Progenitor cell of endocrine pancreas (in vitro differentiated cells): ENCODE data around the gene GPRC5D. TPM values are rescaled to one million over a fixed set of nuclear protein-coding genes. Genes with fewer than 3 reads are reported as not detected.

Experiments used
- DNase-seq: peaks from one replicate; pipeline ENCODE4 v3.0.0; 2021; ENCODE audit warnings: low spot score; ENCODE audit not compliant: unreplicated experiment
- H3K27ac Mint-ChIP-seq: 2 replicates; pipeline ENCODE4 v1.8.0; 2021; ENCODE audit warnings: mild to moderate bottlenecking, moderate library complexity, mixed read lengths
- H3K27me3 Mint-ChIP-seq: 2 replicates; pipeline ENCODE4 v1.8.0; 2021; ENCODE audit warnings: mixed read lengths
- H3K36me3 Mint-ChIP-seq: 2 replicates; pipeline ENCODE4 v1.8.0; 2022; ENCODE audit warnings: mixed read lengths; ENCODE audit not compliant: insufficient read depth
- H3K4me1 Mint-ChIP-seq: 2 replicates; pipeline ENCODE4 v1.8.0; 2021; ENCODE audit warnings: low read depth, mixed read lengths
- H3K4me3 Mint-ChIP-seq: 2 replicates; pipeline ENCODE4 v1.8.0; 2021; ENCODE audit warnings: low read depth, mild to moderate bottlenecking, moderate library complexity, mixed read lengths
- H3K9me3 Mint-ChIP-seq: 2 replicates; pipeline ENCODE4 v1.8.0; 2021; ENCODE audit warnings: low read depth, mixed read lengths
- total RNA-seq: library from RNA; stranded (reverse); gene quantifications from 2 replicates; pipeline ENCODE4 v1.2.1, GENCODE V29; 2021
- TF ChIP-seq, protein P1 (sequence below): fragments of 200-600 bp; sonication (generic); IDR thresholded peaks from one replicate; pipeline ENCODE4 v1.5.0; 2021; ENCODE audit warnings: antibody characterized with exemption, mild to moderate bottlenecking; ENCODE audit not compliant: unreplicated experiment

GPRC5D gene
- total RNA-seq, 1 donor from 2014 or later = not detected

DNA sequence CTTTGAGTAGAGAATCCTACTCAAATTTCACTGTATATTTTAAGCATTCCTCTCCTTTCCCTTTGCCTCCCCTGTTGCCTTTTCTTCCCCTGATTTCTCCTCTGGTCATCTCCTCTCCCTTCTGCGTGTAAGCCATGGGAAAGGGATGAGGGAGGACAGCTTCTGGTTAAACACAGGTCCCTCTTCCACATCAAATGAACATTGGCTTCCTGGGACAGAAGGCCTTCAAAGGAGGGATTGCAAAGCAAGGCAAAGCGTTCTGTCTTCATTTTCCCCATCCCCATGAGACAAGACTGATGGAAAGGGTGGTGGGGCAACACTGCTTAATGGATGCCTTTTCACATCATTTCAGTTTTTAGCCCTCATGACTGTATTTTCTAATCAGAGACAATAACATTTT lies 34.5 kb downstream of the GPRC5D start:
- Mint-ChIP-seq H3K4me3 (no peak overlapping the region), H3K4me1 (no peaks in the 10 kb centered on the region), H3K27ac (no peak overlapping the region), H3K27me3 (peaks cover 32% of the 10 kb centered on the region), H3K9me3 (no peaks in the 10 kb centered on the region), H3K36me3 (no peaks in the 10 kb centered on the region)
- TF ChIP-seq, protein P1, sequence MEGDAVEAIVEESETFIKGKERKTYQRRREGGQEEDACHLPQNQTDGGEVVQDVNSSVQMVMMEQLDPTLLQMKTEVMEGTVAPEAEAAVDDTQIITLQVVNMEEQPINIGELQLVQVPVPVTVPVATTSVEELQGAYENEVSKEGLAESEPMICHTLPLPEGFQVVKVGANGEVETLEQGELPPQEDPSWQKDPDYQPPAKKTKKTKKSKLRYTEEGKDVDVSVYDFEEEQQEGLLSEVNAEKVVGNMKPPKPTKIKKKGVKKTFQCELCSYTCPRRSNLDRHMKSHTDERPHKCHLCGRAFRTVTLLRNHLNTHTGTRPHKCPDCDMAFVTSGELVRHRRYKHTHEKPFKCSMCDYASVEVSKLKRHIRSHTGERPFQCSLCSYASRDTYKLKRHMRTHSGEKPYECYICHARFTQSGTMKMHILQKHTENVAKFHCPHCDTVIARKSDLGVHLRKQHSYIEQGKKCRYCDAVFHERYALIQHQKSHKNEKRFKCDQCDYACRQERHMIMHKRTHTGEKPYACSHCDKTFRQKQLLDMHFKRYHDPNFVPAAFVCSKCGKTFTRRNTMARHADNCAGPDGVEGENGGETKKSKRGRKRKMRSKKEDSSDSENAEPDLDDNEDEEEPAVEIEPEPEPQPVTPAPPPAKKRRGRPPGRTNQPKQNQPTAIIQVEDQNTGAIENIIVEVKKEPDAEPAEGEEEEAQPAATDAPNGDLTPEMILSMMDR = no peak
- no peak for DNase-seq

DNA sequence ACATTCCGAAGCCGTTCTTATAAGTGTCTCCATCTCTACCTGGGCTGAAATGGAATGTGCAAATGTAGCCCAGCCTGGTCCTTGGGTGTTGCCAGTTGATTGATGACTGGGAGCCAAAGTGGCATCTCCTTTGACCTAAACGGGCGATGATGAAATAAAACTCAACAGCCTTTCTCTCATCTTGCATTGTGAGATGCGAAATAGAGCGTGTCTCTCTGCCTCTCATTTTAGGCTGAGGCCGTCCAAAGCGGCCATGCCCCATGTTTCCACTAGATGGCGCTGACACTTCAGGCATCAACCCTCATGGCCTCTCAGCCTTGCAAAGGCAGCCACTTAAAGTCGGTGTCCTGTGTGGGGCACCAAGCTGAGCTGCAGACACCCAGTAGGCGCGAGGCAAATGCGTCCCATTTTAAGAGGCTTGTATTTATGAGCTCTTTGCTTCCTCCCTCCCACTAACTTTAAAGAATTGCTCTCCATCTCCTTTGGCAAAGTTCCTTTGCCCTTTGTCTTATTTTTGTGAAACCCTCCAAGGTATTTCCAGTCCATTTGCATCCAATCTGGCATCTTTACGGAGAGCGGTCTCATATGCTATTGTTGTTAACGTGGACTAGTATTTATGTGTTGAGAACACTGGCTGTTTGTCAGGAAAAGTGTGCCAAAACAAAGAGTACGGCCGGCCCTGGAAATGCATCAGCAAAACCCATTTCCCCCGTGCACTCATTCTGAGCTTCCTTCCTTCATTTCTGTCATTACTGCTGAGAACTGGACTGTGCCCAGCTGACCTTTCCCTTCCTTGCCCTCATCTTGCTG lies 35.6 kb downstream of the GPRC5D start:
- Mint-ChIP-seq H3K27me3 (peaks cover 39% of the 10 kb centered on the region), H3K9me3 (no peaks in the 10 kb centered on the region), H3K4me1 (no peaks in the 10 kb centered on the region), H3K27ac (peak overlapping the region; percentile 10), H3K36me3 (no peaks in the 10 kb centered on the region), H3K4me3 (no peak overlapping the region)
- peak; percentile 91 for DNase-seq
- TF ChIP-seq, protein P1 = peak; percentile 100

DNA sequence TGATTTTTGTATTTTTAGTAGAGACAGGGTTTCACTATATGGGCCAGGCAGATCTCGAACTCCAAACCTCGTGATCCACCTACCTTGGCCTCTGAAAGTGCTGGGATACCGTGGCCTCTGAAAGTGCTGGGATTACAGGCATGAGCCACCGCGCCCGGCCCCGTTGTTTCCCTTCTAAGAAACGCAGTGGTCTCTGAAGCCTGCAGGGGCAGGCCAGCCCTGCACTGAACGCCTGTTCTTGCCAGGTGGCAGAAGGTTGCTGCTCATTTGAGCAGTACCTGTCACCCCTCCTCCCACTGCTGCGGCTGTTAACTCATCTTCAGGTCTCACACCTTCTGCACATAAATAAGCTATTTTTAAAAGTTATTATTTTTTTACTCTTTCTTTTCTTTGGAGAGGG lies 36.3 kb downstream of the GPRC5D start:
- Mint-ChIP-seq H3K4me1 (no peaks in the 10 kb centered on the region), H3K27ac (no peak overlapping the region), H3K9me3 (no peaks in the 10 kb centered on the region), H3K27me3 (peaks cover 39% of the 10 kb centered on the region), H3K36me3 (no peaks in the 10 kb centered on the region), H3K4me3 (no peak overlapping the region)
- TF ChIP-seq, protein P1 = no peak
- no peak for DNase-seq

DNA sequence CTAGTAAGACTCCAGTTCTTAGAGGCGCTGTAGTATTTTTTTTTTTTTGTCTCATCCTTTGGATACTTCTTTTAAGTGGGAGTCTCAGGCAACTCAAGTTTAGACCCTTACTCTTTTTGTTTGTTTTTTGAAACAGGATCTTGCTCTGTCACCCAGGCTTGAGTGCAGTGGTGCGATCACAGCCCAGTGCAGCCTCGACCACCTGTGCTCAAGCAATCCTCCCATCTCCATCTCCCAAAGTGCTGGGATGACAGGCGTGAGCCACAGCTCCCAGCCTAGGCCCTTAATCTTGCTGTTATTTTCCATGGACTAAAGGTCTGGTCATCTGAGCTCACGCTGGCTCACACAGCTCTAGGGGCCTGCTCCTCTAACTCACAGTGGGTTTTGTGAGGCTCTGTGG lies 39.3 kb downstream of the GPRC5D start:
- DNase-seq = no peak
- no peak overlapping the region for H3K27ac Mint-ChIP-seq
- no peaks in the 10 kb centered on the region for H3K9me3 Mint-ChIP-seq
- no peaks in the 10 kb centered on the region for H3K4me1 Mint-ChIP-seq
- H3K36me3 Mint-ChIP-seq = no peaks in the 10 kb centered on the region
- no peak overlapping the region for H3K4me3 Mint-ChIP-seq
- H3K27me3 Mint-ChIP-seq = peaks cover 56% of the 10 kb centered on the region
- TF ChIP-seq, protein P1 = no peak

DNA sequence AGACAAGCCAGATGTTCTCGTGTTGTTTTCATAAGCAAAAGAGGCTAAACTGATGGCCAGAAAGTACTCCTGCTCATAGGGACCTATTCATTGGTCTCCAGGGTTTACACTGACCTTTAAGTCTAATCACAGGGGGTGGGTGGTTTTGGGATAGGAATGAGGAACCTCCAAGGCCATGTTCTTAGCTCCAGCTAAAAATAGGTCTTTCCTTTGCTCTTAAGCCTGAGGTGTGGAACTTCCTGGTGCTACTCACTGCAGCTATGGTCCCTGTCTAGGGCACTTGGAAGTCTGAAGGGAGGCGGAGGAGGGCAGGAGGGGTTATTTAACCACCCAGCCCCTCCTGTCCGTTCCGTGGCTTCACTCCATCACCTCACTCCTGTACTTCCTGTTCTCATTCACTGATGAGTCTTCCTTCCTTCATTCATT lies 42.0 kb downstream of the GPRC5D start:
- Mint-ChIP-seq H3K27me3 (peaks cover 38% of the 10 kb centered on the region), H3K4me1 (no peaks in the 10 kb centered on the region), H3K27ac (no peak overlapping the region), H3K9me3 (no peaks in the 10 kb centered on the region), H3K36me3 (no peaks in the 10 kb centered on the region), H3K4me3 (no peak overlapping the region)
- no peak for DNase-seq
- TF ChIP-seq, protein P1 = no peak
